Glomerular visceral epithelial cell (primary cell): ENCODE results near the gene MEAF6.
A peak's percentile ranks its signal among the peaks of the same experiment; 100 is the strongest.

ENCODE experiments used
- DNase-seq: peaks from one replicate; pipeline ENCODE4 v3.0.0-alpha.2; 2016; ENCODE audit errors: extremely low spot score

MEAF6 gene

GRCh38 chr1:37474046-37474696, 40.4 kb downstream of the MEAF6 start, which contains the start of gene ZC3H12A:
ZC3H12A (plus strand) TSS chr1:37474580; CDS start chr1:37475497, 917 bp downstream.
- DNase-seq: peak; percentile 97

- DNase-seq: peak; percentile 44
These were observed 41.0 kb downstream of the MEAF6 start for GRCh38 chr1:37473431-37474045.

GRCh38 chr1:37472994-37473393, 41.6 kb downstream of the MEAF6 start:
- no peak for DNase-seq

GRCh38 chr1:37472281-37472680, 42.3 kb downstream of the MEAF6 start:
- DNase-seq: peak; percentile 62

GRCh38 chr1:37471345-37472231, 43.0 kb downstream of the MEAF6 start:
- DNase-seq: peak; percentile 94

GRCh38 chr1:37469386-37469785, 45.2 kb downstream of the MEAF6 start:
- no peak for DNase-seq

- no peak for DNase-seq
These were observed 46.5 kb downstream of the MEAF6 start for GRCh38 chr1:37468037-37468436.

- DNase-seq: no peak
These were observed 48.7 kb downstream of the MEAF6 start for GRCh38 chr1:37465593-37466517.

- no peak for DNase-seq
These were observed 50.1 kb downstream of the MEAF6 start for GRCh38 chr1:37464443-37464842.

GRCh38 chr1:37461698-37462436, 52.7 kb downstream of the MEAF6 start:
- DNase-seq: no peak

- no peak for DNase-seq
These were observed 56.0 kb downstream of the MEAF6 start for GRCh38 chr1:37458551-37458950.

- DNase-seq: no peak
These were observed 58.0 kb downstream of the MEAF6 start for GRCh38 chr1:37456614-37457013.

GRCh38 chr1:37455516-37455915, 59.0 kb downstream of the MEAF6 start:
- no peak for DNase-seq

GRCh38 chr1:37453647-37454046, 60.9 kb downstream of the MEAF6 start:
- no peak for DNase-seq

- DNase-seq: no peak
These were observed 62.1 kb downstream of the MEAF6 start for GRCh38 chr1:37452416-37452815.

GRCh38 chr1:37449936-37450335, 64.6 kb downstream of the MEAF6 start:
- DNase-seq: no peak

GRCh38 chr1:37448691-37449417, 65.7 kb downstream of the MEAF6 start:
- DNase-seq: peak; percentile 13

GRCh38 chr1:37448185-37448584, 66.4 kb downstream of the MEAF6 start:
- DNase-seq: no peak

GRCh38 chr1:37446874-37447273, 67.7 kb downstream of the MEAF6 start:
- no peak for DNase-seq

GRCh38 chr1:37442644-37443043, 71.9 kb downstream of the MEAF6 start:
- no peak for DNase-seq
